GM21737 (cell line): ENCODE measurements around the gene NYAP2.

Experiments used
- ATAC-seq: cut with Tn5 transposase; IDR thresholded peaks from one replicate; pipeline ENCODE4 v1.9.1; 2021; ENCODE audit warnings: mild to moderate bottlenecking, moderate library complexity; ENCODE audit not compliant: unreplicated experiment

The NYAP2 gene

GRCh38 chr2:225425284-225425683 lies 25.8 kb downstream of the NYAP2 start:
- no peak for ATAC-seq

DNA sequence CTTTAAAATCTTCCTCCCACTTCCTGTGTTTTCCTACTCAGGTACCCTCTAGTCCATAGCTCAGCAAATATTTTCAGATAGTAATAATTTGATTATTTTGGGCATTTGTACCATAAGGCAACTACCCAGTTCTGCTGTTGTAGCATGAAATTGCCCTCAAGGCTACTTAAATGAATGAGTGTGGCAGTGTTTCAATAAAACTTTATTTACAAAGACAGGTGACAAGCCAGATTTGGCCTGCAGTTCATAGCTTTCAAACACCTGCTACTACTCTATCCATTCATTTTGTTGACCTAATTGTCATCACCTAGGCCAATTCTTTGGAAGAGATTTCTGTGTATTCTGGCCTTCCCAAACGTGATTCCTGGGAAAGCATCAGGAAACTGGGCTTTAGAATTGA lies 28.9 kb downstream of the NYAP2 start:
- ATAC-seq = no peak

DNA sequence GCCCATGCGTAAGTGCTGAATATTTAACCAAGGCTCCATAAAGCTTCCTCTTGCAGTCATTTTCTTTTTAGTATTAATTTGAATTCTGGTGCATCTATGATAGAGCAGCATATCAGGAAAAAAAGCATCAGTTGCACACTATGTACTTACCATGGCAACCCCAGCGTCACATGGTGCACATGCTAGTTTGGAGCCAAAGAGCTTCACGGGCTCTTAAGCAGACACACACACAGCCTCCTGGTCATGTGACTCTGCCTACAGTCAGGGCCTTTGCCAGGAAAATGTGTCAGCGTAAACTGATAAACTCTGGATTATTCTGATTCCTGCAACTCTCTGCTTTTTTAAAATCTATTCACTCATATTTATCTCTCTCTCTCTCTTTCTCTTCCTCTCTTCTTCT lies 30.2 kb downstream of the NYAP2 start:
- no peak for ATAC-seq

DNA sequence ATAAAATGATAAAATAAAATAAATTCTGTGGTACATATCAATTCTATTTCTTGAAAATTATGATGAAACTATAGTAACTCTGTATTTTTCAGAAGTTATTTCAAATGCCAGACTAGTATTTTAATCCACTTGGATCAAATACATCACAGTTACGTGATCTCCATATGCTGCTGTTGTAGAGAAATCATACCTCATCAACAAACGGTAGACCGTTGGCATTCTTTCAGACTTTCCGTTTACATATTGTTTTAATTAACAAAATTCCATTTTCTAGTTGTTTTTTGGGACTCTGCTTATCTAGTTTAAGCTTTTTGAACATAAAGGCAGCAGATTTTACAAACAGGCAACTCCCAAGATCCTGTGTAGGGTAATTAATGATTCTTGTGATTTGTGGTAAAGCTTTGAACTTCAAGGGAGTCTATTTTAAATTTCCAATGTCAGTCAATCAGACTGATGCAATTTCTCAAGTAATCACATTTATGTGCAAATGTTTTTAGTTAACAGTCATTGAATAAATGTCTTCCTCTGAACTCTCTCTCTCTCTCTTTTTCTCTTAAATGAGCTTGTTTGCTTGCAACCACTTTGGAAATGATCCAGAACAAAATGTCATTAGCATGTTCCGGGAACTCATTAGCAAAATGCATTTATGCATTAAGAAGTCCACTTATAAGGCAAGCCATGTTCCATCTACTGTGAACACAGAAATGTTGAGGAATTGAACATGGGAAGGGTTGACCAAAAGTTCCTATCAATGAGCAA lies 31.8 kb downstream of the NYAP2 start:
- no peak for ATAC-seq

DNA sequence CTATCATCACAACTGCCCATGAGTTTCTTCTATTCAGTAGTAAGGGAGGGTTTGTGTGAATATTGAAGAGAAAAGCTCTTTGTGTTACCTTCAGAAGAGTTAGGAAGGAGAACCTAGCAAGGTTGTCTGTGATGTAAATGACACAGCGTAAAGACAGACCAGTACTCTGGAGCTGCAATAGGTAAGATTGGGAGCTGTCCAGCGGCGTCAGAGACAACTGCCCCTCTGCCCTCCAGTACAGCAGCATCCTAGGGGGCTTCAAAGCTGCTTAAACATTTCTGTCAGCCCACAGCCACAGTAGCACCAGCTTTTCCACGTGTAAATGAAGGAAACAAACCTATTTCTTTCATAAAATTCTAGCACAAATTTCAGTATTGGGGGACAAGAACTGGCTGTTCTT lies 34.5 kb downstream of the NYAP2 start:
- no peak for ATAC-seq

DNA sequence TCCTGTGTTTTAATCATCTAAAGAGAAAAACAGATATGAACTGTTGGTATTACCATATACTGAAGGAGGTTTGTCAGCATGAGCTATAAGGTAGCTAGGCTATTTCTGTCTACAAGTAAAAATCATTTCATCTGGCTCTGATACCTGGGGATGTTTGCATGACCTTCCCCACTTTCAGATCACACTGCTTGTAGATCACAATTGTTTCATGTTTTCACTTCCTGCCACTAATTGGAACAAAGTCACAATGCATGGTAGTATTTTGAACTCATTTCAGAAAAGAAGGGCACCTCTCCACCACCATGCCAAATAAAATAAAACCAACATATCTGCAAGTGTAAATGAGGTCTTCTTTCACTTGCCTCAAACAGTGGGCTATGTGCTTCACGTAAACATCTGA lies 37.8 kb downstream of the NYAP2 start:
- no peak for ATAC-seq

DNA sequence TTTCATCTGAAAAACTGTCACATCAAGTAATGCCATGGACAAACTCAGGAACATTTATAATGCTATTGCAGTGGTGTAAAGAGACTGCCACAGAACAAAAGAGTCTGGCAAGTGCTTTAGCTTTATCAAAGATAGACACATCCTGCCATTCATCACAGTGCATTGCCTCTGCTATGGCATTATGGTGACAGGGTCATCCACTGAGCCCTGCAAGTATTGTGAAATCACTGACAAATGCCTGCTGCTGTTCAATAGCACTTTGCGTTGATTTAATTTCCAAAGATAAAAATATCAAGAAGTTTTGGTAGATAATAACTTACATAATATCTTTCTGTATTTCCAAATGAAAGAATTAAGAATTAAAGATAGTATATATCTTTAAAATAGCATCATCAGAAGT lies 38.7 kb downstream of the NYAP2 start:
- no peak for ATAC-seq

GRCh38 chr2:225452677-225453076 lies 53.2 kb downstream of the NYAP2 start:
- no peak for ATAC-seq

DNA sequence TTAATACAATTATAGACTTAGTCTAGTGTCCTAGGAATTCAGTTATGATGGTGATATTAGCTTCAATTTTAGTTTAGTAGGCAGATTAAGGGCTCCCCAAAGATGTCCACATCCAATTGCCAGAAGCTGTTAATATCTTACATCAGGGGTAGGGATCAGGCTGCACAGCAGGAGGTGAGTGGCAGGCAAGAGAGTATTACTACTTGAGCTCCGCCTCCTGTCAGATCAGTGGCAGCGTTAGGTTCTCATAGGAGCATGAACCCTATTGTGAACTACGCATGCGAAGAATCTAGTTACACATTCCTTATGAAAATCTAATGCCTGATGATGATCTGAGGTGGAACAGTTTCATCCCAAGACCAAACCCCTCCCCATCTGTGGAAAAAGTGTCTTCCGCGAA lies 54.9 kb downstream of the NYAP2 start:
- no peak for ATAC-seq

DNA sequence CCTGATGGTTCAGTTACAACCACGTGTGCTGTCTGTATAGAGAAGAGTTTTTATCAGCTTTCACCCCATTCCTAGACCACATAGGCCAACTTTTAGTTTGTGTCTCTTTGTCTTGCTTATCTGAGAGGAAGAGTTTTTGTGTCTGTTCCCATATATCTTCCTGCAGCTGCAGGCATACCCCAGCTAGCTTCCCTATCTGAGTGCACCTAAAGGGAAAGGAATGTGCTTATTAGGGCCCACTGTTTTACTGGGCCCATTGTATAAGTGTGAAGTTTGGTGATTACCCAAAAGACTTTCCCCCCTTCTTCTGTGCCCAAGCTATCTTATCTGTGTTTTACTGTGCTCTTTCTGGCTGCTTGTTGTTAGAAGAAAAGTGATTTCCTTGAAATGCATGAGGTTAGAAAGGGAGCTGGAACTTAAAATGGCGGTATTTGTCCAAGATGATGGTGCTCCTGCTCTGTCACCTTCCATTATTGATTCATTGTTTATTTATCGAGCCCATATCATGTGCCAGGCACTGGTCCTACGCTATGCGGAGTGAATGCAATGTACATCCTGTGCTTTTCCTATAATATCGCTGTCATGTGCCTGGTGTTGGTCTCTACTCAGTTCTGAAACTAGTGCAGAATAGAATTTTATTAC lies 57.2 kb downstream of the NYAP2 start:
- ATAC-seq = no peak

GRCh38 chr2:225457482-225457881 lies 58.0 kb downstream of the NYAP2 start:
- no peak for ATAC-seq

- ATAC-seq = no peak
Measured at GRCh38 chr2:225458431-225459117, 59.1 kb downstream of the NYAP2 start.

DNA sequence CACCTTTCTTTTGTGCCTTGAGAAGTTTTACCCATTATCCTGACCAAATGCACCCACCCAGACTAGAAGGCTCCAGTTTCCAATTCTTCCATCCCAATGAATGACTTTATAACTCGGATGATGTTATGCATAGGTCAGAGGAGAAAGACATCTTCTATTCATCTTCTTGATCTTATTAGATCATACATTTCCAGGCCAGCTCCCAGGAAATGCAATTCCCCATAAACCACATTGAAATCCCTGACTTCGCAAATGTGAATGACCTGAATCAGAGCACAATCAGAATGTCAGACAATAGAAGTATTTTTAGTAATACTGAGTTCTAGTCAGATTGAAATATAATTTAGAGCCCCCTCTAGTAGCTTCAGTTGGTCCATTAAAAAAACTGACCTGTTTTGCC lies 62.9 kb downstream of the NYAP2 start:
- ATAC-seq = no peak

GRCh38 chr2:225462945-225463344 lies 63.4 kb downstream of the NYAP2 start:
- ATAC-seq = no peak

DNA sequence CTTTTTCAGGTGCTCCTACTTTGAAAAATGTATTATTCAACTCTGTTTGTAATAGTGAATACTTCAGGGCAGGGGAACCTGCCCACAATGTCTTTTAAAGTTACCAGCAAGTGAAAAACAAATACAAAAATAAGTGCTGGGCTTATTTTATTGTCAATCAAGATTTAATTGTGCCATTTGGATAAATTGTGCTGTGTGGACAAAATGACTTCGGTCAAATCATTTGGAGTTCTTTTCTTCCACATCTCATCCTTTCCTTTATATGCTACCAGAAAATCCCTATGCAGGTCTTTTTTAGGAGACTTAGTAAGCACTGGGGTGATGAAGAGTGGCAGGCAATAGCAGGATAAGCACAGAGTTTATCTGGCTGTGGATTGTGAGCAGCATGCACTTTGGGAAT lies 63.9 kb downstream of the NYAP2 start:
- ATAC-seq = no peak

GRCh38 chr2:225464346-225465025 lies 65.0 kb downstream of the NYAP2 start:
- peak; percentile 84 for ATAC-seq

DNA sequence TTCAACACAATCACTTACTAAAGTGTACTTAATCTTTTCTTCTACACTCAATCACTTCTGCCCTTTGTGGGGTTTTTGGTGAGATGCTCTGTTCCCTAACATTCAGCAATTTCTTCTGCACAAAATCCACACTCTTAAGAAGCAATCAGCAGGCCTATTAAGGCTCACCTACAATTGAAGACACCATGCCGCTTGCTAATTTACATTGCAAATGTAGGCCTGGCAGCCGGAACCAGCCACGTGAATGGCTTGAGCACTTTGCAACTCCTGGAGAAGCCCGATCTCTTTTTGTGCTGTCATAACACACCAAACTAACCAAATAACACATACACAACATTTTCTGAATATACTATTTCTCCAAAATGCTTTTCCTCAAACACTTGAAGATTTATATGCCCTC lies 66.3 kb downstream of the NYAP2 start:
- ATAC-seq = no peak

DNA sequence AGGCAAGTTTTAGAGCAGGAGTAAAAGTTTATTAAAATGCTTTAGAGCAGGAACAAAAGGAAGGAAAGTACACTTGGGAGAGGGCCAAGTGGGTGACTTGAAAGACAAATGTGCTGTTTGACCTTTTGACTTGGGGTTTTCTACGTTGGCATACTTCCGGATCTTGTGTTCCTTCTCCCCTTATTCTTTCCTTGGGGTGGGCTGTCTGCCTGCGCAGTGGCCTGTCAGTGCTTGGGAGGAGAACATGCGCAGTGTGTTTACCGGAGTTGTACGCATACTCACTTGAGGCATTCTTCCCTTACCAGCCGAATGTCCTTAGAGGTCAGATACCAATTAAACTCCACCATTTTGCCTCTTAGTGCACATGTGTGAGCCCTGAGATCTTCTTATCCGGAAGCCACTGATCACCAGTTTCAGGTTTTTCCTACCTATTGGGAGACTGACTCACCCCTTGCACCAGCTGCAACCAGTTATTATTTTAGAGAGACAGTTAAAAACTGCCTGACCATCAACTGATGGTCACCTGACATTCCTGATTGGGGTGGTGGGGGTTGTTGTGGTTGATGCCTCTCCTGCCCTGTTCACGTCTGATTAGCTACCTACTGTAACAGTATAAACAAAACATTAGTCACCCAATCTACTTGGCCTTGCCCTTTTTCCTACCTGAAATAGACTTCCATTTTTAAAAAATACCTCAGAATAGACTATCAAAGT lies 67.5 kb downstream of the NYAP2 start:
- ATAC-seq = no peak

DNA sequence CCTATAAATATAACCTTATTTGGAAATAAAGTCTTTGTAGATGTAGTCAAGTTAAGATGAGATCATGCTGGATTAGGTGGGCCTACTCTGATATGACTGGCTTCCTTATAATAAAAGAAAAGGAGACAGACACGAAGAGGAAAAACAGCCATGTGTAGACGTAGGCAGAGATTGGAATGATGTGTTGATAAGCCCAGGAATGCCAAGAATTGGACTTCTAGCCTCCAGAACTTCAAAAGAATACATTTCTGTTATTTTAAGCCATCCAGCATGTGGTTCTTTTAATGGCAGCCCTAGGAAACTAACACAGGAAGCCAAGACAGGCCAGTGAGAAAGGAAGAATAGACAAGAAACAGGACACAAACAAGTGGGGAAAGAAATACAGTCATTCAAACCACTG lies 68.6 kb downstream of the NYAP2 start:
- no peak for ATAC-seq

DNA sequence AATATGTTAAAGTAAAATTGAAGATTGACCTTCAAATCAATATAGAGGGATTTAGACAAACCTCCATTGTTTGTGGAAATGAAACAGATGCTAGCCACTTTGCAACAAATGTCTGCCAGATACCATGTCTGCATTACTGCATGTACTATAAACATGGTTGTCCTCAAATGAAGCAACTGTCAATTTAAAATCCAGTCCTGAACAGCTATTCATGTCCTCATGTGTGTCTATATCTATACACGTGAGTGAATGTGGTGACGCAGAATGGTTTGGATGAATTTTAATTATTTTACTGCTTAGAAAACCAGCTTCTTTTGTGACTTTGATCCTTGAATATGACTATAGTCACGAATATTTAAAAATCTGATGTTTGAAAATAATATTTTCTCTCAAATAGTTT lies 71.5 kb downstream of the NYAP2 start:
- ATAC-seq = no peak

- ATAC-seq = no peak
Measured at GRCh38 chr2:225471482-225471881, 72.0 kb downstream of the NYAP2 start.
